Tibial nerve (tissue), 4 donors: ENCODE data around the gene ABHD8. TPM values are rescaled to one million over a fixed set of nuclear protein-coding genes. Genes with fewer than 3 reads are reported as not detected.

Experiments used
- DNase-seq, 2 donors: peaks; one replicate each; pipeline ENCODE4 v3.0.0-alpha.2; 2019; ENCODE audit warnings: low spot score in 2 of 2
- H3K27ac ChIP-seq, 4 donors: fragments of 200-600 bp; sonication (generic) in 3 of 4; one replicate each; pipeline ENCODE4 v1.5.1; 2017 to 2019; ENCODE audit warnings: mild to moderate bottlenecking in 1 of 4
- H3K27me3 ChIP-seq, 2 donors: fragments of 200-600 bp; sonication (generic) in 1 of 2; one replicate each; pipeline versions ENCODE4 v1.5.1 to v1.6.0; 2017 to 2019
- H3K36me3 ChIP-seq, 3 donors: fragments of 200-600 bp; sonication (generic); one replicate each; pipeline ENCODE4 v1.5.1; 2018 to 2019
- H3K4me1 ChIP-seq, 4 donors: fragments of 200-600 bp; sonication (generic) in 3 of 4; one replicate each; pipeline ENCODE4 v1.5.1; 2017 to 2019
- H3K4me3 ChIP-seq, 4 donors: fragments of 200-600 bp; sonication (generic) in 3 of 4; one replicate each; pipeline ENCODE4 v1.5.1; 2017 to 2019; ENCODE audit warnings: mild to moderate bottlenecking in 1 of 4, moderate library complexity in 1 of 4
- H3K9me3 ChIP-seq, 4 donors: fragments of 200-600 bp; sonication (generic) in 3 of 4; one replicate each; pipeline ENCODE4 v1.5.1; 2017 to 2019
- CTCF ChIP-seq, 5 experiments: fragments of 200-600 bp in 3 of 5; fragments of 450-650 bp in 2 of 5; sonication (generic) in 3 of 5; IDR thresholded peaks; one replicate each; pipeline ENCODE4 v1.5.1; 2016 to 2019; ENCODE audit warnings: antibody characterized with exemption in 5 of 5, mild to moderate bottlenecking in 3 of 5, moderate library complexity in 2 of 5
- EP300 ChIP-seq, 2 donors: sonication (generic); formaldehyde crosslinking; IDR thresholded peaks; one replicate each; pipeline ENCODE4 v1.6.1; 2017; ENCODE audit warnings: antibody characterized with exemption in 2 of 2, mild to moderate bottlenecking in 1 of 2
- POLR2A ChIP-seq, 2 donors: fragments of 450-650 bp; IDR thresholded peaks; one replicate each; pipeline ENCODE4 v1.6.1; 2017; ENCODE audit warnings: antibody characterized with exemption in 2 of 2, mild to moderate bottlenecking in 2 of 2, moderate library complexity in 2 of 2
- WGBS, 2 donors: methylation state at CpG; one replicate each; pipeline ENCODE4 v1.1.5; 2018; 5-methylcytosine and 5-hydroxymethylcytosine counted together
- total RNA-seq, 4 donors: library from RNA; depleted of rRNA; stranded (reverse); fragments of >200 nt; gene quantifications; one replicate each; pipeline ENCODE4 v1.1.0, GENCODE V29; 2016

Gene ABHD8
- total RNA-seq, 4 donors from 2014 or later: 15.7 to 22.9 (median 19.9) TPM

- H3K27ac ChIP-seq: no peak overlapping the region
- H3K36me3 ChIP-seq: peaks cover 0 to 20% (median 0%) of the 10 kb centered on the region in 3 donors
- H3K4me1 ChIP-seq: peaks cover 0 to 19% (median 8%) of the 10 kb centered on the region in 4 donors
- H3K9me3 ChIP-seq: no peaks in the 10 kb centered on the region
- DNase-seq: no peak
- 87 to 90% methylated on average over 9 of the region's 9 CpGs for WGBS, 2 donors
- no peak overlapping the region for H3K4me3 ChIP-seq
- TF ChIP-seq CTCF (IDR thresholded peaks at IDR 0.05) (no peak), EP300 (IDR thresholded peaks at IDR 0.05) (no peak), POLR2A (IDR thresholded peaks at IDR 0.05) (no peak)
- peaks cover 0 to 17% of the 10 kb centered on the region in 2 donors for H3K27me3 ChIP-seq
Measured at GRCh38 chr19:17286752-17287151, 16.5 kb downstream of the ABHD8 start.

GRCh38 chr19:17286263-17286662 is 17.0 kb downstream of the ABHD8 start:
- TF ChIP-seq EP300 (IDR thresholded peaks at IDR 0.05) (no peak), POLR2A (IDR thresholded peaks at IDR 0.05) (no peak), CTCF (IDR thresholded peaks at IDR 0.05) (no peak)
- H3K4me3 ChIP-seq: no peak overlapping the region
- H3K36me3 ChIP-seq: peaks cover 0 to 20% (median 0%) of the 10 kb centered on the region in 3 donors
- no peaks in the 10 kb centered on the region for H3K9me3 ChIP-seq
- no peak overlapping the region for H3K27ac ChIP-seq
- WGBS, 2 donors: 89 to 91% methylated on average over 8 to 11 of the region's 11 CpGs
- peaks cover 0 to 24% (median 12%) of the 10 kb centered on the region in 4 donors for H3K4me1 ChIP-seq
- no peak for DNase-seq
- H3K27me3 ChIP-seq: peaks cover 0 to 22% of the 10 kb centered on the region in 2 donors

- Histone ChIP-seq H3K27me3 (peaks cover 0 to 25% of the 10 kb centered on the region in 2 donors), H3K4me3 (no peak overlapping the region), H3K4me1 (peaks cover 0 to 24% (median 12%) of the 10 kb centered on the region in 4 donors), H3K36me3 (peaks cover 0 to 20% (median 0%) of the 10 kb centered on the region in 3 donors), H3K27ac (no peak overlapping the region), H3K9me3 (no peaks in the 10 kb centered on the region)
- no peak for DNase-seq
- TF ChIP-seq CTCF (IDR thresholded peaks at IDR 0.05): no peak
- TF ChIP-seq EP300 (IDR thresholded peaks at IDR 0.05): no peak
- TF ChIP-seq POLR2A (IDR thresholded peaks at IDR 0.05): no peak
- 88 to 92% methylated on average over 16 of the region's 18 CpGs for WGBS, 2 donors
Measured at GRCh38 chr19:17285415-17286135, 17.6 kb downstream of the ABHD8 start.

- H3K4me3 ChIP-seq: no peak overlapping the region
- TF ChIP-seq EP300 (IDR thresholded peaks at IDR 0.05): no peak
- no peak for TF ChIP-seq CTCF (IDR thresholded peaks at IDR 0.05)
- peaks cover 0 to 26% (median 0%) of the 10 kb centered on the region in 3 donors for H3K36me3 ChIP-seq
- H3K27me3 ChIP-seq: peaks cover 0 to 25% of the 10 kb centered on the region in 2 donors
- no peak overlapping the region for H3K27ac ChIP-seq
- peaks cover 0 to 19% (median 12%) of the 10 kb centered on the region in 4 donors for H3K4me1 ChIP-seq
- H3K9me3 ChIP-seq: no peaks in the 10 kb centered on the region
- 86 to 94% methylated on average over 3 to 4 of the region's 7 CpGs for WGBS, 2 donors
- no peak for DNase-seq
Measured at GRCh38 chr19:17283504-17283996, 19.7 kb downstream of the ABHD8 start.

GRCh38 chr19:17282488-17283125 is 20.6 kb downstream of the ABHD8 start:
- Histone ChIP-seq H3K27me3 (peaks cover 0 to 25% of the 10 kb centered on the region in 2 donors), H3K4me3 (peak overlapping the region in 3 of 4 donors; percentile 28 to 43 (median 41))
- 1 to 3% methylated on average over 40 to 43 of the region's 45 CpGs for WGBS, 2 donors

More at GRCh38 chr19:17282488-17283125, 20.6 kb downstream of the ABHD8 start:
- TF ChIP-seq EP300 (IDR thresholded peaks at IDR 0.05) (no peak), CTCF (IDR thresholded peaks at IDR 0.05) (peak; percentile 87 to 97 (median 94)), POLR2A (IDR thresholded peaks at IDR 0.05) (no peak)
- Histone ChIP-seq H3K9me3 (no peaks in the 10 kb centered on the region), H3K36me3 (peaks cover 0 to 36% (median 0%) of the 10 kb centered on the region in 3 donors), H3K4me1 (peaks cover 0 to 19% (median 12%) of the 10 kb centered on the region in 4 donors), H3K27ac (no peak overlapping the region)
- DNase-seq: peak; percentile 67 to 76
